A549 (cell line): ENCODE results near the gene LRRC8A.

Experiments used
- CHD4 ChIP-seq: fragments of 200-600 bp; sonication (generic); IDR thresholded peaks from 2 replicates; pipeline ENCODE4 v1.6.1; 2016; ENCODE audit warnings: antibody characterized with exemption, mild to moderate bottlenecking, borderline replicate concordance
- CTCF ChIP-seq: fragments of >200 bp; sonication (Bioruptor Twin); formaldehyde crosslinking; IDR thresholded peaks from 3 replicates; pipeline ENCODE4 v1.5.1; 2016
- JUN ChIP-seq, 2 experiments: fragments of >200 bp; sonication (Bioruptor Twin); formaldehyde crosslinking; IDR thresholded peaks; 2 replicates in 1 of 2; 3 replicates in 1 of 2; pipeline ENCODE4 v1.6.1; 2016 to 2017
- KDM1A ChIP-seq: fragments of 200-600 bp; sonication (generic); IDR thresholded peaks from 2 replicates; pipeline ENCODE4 v1.6.1; 2016; ENCODE audit warnings: low read depth, mild to moderate bottlenecking
- MYC ChIP-seq: IDR thresholded peaks from 2 replicates; pipeline ENCODE4 v1.6.1; 2012; ENCODE audit warnings: mild to moderate bottlenecking, inconsistent platforms, low read length, improper control_type of control experiment, borderline replicate concordance
- PBX3 ChIP-seq: IDR thresholded peaks from 2 replicates; pipeline ENCODE4 v1.6.1; 2012
- RFX5 ChIP-seq: fragments of 450-650 bp; IDR thresholded peaks from 2 replicates; pipeline ENCODE4 v1.7.1; 2014; ENCODE audit warnings: antibody characterized with exemption, mild to moderate bottlenecking, moderate library complexity
- USF2 ChIP-seq: fragments of 450-650 bp; IDR thresholded peaks from 2 replicates; pipeline ENCODE4 v1.6.1; 2014; ENCODE audit warnings: antibody characterized with exemption

GRCh38 chr9:128840524-128840923, 41.4 kb upstream of the LRRC8A start:
- no peak for TF ChIP-seq USF2
- TF ChIP-seq RFX5: no peak
- no peak for TF ChIP-seq KDM1A
- no peak for TF ChIP-seq CHD4
- TF ChIP-seq CTCF: no peak
- TF ChIP-seq MYC: no peak
- no peak for TF ChIP-seq PBX3
- no peak for TF ChIP-seq JUN (IDR thresholded peaks at IDR 0.05)
